OCI-LY1 (cell line): ENCODE data around the gene PTPRR.

Experiments
- CTCF ChIP-seq: fragments of 200-600 bp; sonication (generic), shearing (Covaris generic); IDR thresholded peaks from 2 replicates; pipeline ENCODE4 v1.5.1; 2017; ENCODE audit warnings: mild to moderate bottlenecking, antibody characterized with exemption, low read length, moderate library complexity, mixed read lengths
- EZH2 ChIP-seq: fragments of 200-600 bp; sonication (generic), shearing (Covaris generic); IDR thresholded peaks from 2 replicates; pipeline ENCODE4 v1.8.0; 2017; ENCODE audit warnings: borderline replicate concordance, mixed run types, mild to moderate bottlenecking, antibody characterized with exemption, low read length, moderate library complexity, mixed read lengths

DNA sequence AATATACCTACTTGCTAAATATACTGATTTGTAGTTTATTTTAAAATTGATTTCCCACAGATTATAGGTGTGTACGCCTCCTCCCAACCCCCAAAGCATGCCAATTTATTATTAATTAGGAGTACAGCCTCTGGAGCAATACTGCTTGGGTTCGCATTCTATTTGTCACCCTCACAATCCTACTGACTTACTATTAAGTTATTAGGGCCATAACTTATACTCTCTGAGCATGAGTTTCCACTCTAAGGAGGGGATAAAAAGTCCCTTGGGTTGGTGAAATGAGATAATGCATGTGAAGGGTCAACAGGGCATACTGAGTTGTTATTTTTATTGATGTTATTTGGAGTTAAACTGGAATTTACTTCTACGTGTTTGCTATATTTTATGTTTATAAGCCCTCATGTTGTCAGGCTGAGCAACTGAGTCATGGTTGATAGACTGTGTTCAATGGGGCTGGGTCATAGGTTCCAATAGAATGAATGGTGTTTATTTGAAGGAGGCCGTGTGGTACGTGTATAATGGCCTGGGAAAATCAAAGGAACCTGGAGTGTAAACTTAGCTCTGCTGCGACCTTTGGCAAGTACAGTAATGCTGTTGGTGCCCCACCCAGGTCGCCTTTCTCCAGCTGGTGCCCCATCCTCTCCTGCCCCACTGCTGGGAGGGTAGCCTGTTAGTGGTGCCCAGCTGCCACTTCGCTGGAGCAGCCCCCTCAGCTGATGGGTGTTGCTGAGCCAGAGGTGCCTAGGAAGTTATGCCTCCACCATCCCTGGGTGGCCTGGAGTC lies 184.0 kb downstream of the PTPRR start:
- TF ChIP-seq CTCF (no peak), EZH2 (no peak)
